ENCODE results near the gene MRM1. TPM values are rescaled to one million over a fixed set of nuclear protein-coding genes. Genes with fewer than 3 reads are reported as not detected.

MRM1 gene
- total and polyA plus RNA-seq, 9 of the 15 experiments (the other 6 are each of a cell fraction or from before 2014, with no cell fraction given): 0.61 to 28.4 (median 21.5) TPM

DNA sequence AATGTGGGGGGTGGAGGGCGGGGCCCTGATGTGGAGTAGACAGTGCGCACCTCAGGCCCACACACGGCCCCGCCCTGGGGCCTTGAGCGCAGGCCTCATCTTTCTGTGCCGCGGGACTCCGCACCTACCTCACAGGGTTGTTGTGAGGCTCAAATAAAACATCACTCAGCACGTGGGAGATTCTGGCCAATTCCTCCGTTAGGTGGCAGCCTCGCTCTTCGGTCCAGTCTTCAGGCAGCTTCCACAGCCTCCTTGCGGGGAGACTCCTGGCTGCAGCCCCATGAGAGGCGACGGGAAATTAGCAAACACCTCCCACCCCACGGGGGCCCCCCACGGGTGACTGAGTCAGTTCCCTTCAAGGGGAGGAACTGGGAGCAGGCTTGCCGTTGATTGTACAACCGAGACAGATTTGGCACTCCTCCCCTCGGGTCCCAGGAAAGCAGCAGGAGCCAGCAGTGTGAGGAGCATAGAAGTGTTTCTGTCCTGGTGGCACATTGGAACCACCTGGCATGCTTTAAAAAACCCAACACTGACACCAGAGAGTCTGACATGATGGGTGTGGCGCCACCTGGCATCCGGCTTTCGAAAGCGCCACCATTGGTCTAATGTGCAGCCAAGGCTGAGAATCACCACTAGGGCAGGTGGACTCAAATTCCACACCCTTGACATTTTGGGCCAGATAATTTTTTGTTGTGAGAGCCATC is 7.6 kb downstream of the MRM1 start (continued):
- TF ChIP-seq MGA (IDR thresholded peaks at IDR 0.05): peak; percentile 71
- no peak for TF ChIP-seq DLX4 (CRISPR knock-in tag; IDR thresholded peaks at IDR 0.05)
- no peak for TF ChIP-seq ZNF134 (CRISPR knock-in tag; conservative IDR thresholded peaks at IDR 0.05)
- no peak for TF ChIP-seq ZNF212 (CRISPR knock-in tag; IDR thresholded peaks at IDR 0.05)
- no peak for TF ChIP-seq GTF2A2 (tag; IDR thresholded peaks at IDR 0.05)
